A673 (cell line): ENCODE data around the gene ATP11C. TPM values are rescaled to one million over a fixed set of nuclear protein-coding genes. Genes with fewer than 3 reads are reported as not detected.
A peak's percentile ranks its signal among the peaks of the same experiment; 100 is the strongest.

Experiments
- BruUV-seq: library from RNA; stranded (reverse); fragments of 400-500 nt; replicated peaks from 2 replicates; lab custom pipeline; 2021; lab: Mats Ljungman, UMichigan
- CTCF ChIA-PET: fragments of 300-600 bp; sonication (Branson Sonifier 250); formaldehyde crosslinking; loops from one replicate; lab custom pipeline; 2022; ENCODE audit warnings: antibody characterized with exemption; lab: Charles Lee
- POLR2A ChIA-PET: fragments of 300-600 bp; sonication (Branson Sonifier 250); formaldehyde crosslinking; loops from one replicate; lab custom pipeline; 2022; ENCODE audit warnings: antibody characterized with exemption; ENCODE audit not compliant: low non-redundant PET; lab: Charles Lee
- DNase-seq: peaks from one replicate; pipeline ENCODE4 v3.0.0-alpha.2; 2015; ENCODE audit warnings: low spot score
- H3K27ac ChIP-seq: fragments of 200-600 bp; sonication (generic); 2 replicates; pipeline ENCODE4 v1.5.1; 2016; ENCODE audit warnings: mixed run types, low read depth, mild to moderate bottlenecking, mixed read lengths, antibody characterized with exemption, low read length; ENCODE audit not compliant: poor library complexity, severe bottlenecking
- H3K27me3 ChIP-seq: fragments of 200-600 bp; sonication (generic); replicated peaks from 2 replicates; pipeline ENCODE4 v1.6.1; 2017; ENCODE audit warnings: mixed run types, low read depth, mild to moderate bottlenecking, mixed read lengths, antibody characterized with exemption, low read length; ENCODE audit not compliant: insufficient read depth, poor library complexity
- H3K36me3 ChIP-seq: fragments of 200-600 bp; sonication (generic); 2 replicates; pipeline ENCODE4 v1.6.1; 2016; ENCODE audit warnings: mixed run types, mild to moderate bottlenecking, mixed read lengths, antibody characterized with exemption, low read length; ENCODE audit not compliant: insufficient read depth, poor library complexity, severe bottlenecking
- H3K4me1 ChIP-seq: fragments of 200-600 bp; sonication (generic); 2 replicates; pipeline ENCODE4 v1.6.1; 2017; ENCODE audit warnings: mixed run types, mild to moderate bottlenecking, mixed read lengths, antibody characterized with exemption, low read length; ENCODE audit not compliant: insufficient read depth, poor library complexity, severe bottlenecking
- H3K4me3 ChIP-seq: fragments of 200-600 bp; sonication (generic); 2 replicates; pipeline ENCODE4 v1.5.1; 2016; ENCODE audit warnings: low read depth, mixed run types, mild to moderate bottlenecking, mixed read lengths, low read length; ENCODE audit not compliant: poor library complexity, severe bottlenecking
- H3K9me3 ChIP-seq: fragments of 200-600 bp; sonication (generic); 2 replicates; pipeline ENCODE4 v1.6.1; 2016; ENCODE audit warnings: mixed run types, low read depth, mild to moderate bottlenecking, mixed read lengths, antibody characterized with exemption, low read length; ENCODE audit not compliant: poor library complexity, severe bottlenecking
- EZH2 ChIP-seq: fragments of 200-600 bp; sonication (generic); IDR thresholded peaks from 2 replicates; pipeline ENCODE4 v1.6.1; 2017; ENCODE audit warnings: borderline replicate concordance, low read depth, mild to moderate bottlenecking, mixed read lengths, antibody characterized with exemption, low read length; ENCODE audit not compliant: poor library complexity, severe bottlenecking
- intact Hi-C: fragments of 100-400 bp; cut with micrococcal nuclease; formaldehyde crosslinking; loops from one replicate; pipeline ENCODE4 v1.10.0; 2022; ENCODE audit not compliant: unreplicated experiment
- total RNA-seq: library from RNA; stranded (reverse); gene quantifications from 2 replicates; pipeline ENCODE4 v1.2.3, GENCODE V29; 2021
- TF ChIP-seq, protein P1 (sequence below): fragments of 300-800, 200-600 bp; sonication (generic); conservative IDR thresholded peaks from 2 replicates; pipeline ENCODE4 v1.5.1; 2017; ENCODE audit warnings: low read depth, mild to moderate bottlenecking, antibody characterized with exemption, low read length, moderate library complexity, mixed read lengths

Gene ATP11C
- total RNA-seq, 1 experiment from 2014 or later: 93.1 TPM

DNA sequence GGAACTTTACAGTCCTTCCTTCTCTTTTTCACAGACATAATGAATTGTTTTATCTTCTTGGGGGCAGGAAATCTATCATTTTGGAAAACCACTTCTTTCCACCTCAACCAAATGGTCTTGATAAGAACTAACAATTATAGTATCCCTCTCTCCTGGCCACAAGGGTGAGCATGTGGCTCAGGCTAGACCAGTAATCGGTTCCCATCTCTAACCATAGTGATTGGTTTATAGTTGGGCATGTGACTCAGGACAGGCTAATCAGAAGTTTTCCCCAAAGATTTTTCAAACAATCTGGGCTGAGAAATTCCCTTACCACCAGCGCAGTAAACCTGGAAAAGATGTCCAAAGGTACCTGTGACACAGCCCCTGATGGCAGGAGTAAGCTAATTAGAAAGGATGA lies 36.4 kb upstream of the ATP11C start:
- ChIA-PET CTCF (no interaction called here), POLR2A (no interaction called here)
- BruUV-seq: no TSS peak
- peak overlapping the region; percentile 96 for H3K27ac ChIP-seq
- peak; percentile 21 for DNase-seq
- intact Hi-C loops: no loop called here
- no peak for TF ChIP-seq EZH2
- TF ChIP-seq, protein P1, sequence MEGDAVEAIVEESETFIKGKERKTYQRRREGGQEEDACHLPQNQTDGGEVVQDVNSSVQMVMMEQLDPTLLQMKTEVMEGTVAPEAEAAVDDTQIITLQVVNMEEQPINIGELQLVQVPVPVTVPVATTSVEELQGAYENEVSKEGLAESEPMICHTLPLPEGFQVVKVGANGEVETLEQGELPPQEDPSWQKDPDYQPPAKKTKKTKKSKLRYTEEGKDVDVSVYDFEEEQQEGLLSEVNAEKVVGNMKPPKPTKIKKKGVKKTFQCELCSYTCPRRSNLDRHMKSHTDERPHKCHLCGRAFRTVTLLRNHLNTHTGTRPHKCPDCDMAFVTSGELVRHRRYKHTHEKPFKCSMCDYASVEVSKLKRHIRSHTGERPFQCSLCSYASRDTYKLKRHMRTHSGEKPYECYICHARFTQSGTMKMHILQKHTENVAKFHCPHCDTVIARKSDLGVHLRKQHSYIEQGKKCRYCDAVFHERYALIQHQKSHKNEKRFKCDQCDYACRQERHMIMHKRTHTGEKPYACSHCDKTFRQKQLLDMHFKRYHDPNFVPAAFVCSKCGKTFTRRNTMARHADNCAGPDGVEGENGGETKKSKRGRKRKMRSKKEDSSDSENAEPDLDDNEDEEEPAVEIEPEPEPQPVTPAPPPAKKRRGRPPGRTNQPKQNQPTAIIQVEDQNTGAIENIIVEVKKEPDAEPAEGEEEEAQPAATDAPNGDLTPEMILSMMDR: no peak
- H3K27me3 ChIP-seq: no peaks in the 10 kb centered on the region
- no peaks in the 10 kb centered on the region for H3K9me3 ChIP-seq
- H3K4me1 ChIP-seq: peaks cover 42% of the 10 kb centered on the region
- no peak overlapping the region for H3K4me3 ChIP-seq
- no peaks in the 10 kb centered on the region for H3K36me3 ChIP-seq

DNA sequence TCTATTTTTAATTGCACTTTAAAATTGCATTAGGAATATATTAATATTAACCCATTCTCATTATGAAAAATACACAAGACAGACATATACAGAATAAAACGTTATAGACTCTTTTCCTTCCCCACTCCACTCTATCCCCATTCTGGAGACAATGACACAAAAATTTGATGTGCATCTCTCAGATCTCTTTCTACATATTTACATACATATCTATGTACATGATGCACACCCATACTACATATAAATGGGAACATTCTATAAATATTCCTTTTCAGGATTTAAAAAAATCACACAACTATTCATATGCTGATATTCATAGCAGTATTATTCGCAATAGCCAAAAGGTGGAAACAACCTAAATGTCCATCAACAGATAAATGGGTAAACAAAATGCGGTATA lies 34.9 kb upstream of the ATP11C start:
- BruUV-seq: no TSS peak
- no peak overlapping the region for H3K4me3 ChIP-seq
- no peaks in the 10 kb centered on the region for H3K9me3 ChIP-seq
- ChIA-PET POLR2A (no interaction called here), CTCF (no interaction called here)
- no peaks in the 10 kb centered on the region for H3K27me3 ChIP-seq
- TF ChIP-seq, protein P1: no peak
- TF ChIP-seq EZH2: no peak
- no peaks in the 10 kb centered on the region for H3K36me3 ChIP-seq
- H3K27ac ChIP-seq: no peak overlapping the region
- DNase-seq: no peak
- intact Hi-C loops: no loop called here
- H3K4me1 ChIP-seq: peaks cover 31% of the 10 kb centered on the region

DNA sequence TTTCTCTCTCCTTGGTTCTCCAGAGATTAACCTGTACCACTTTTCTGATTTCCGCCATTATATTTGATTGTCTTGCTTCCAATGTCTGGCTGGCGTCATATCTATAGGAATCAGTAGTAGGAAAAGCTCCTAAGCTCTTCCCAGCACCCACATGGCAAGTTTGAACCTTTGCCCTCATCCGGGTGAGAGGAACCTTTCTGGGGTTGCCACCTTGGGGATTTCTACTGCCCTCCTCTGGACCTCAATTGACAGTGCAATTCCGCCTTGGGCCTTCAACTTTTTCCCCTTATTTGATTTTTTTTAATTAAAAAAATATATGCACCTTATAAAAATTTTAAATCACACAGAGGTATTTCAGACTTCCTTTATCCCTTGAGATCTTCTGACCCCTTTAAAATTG lies 34.4 kb upstream of the ATP11C start:
- Histone ChIP-seq H3K4me3 (no peak overlapping the region), H3K27me3 (no peaks in the 10 kb centered on the region), H3K36me3 (no peaks in the 10 kb centered on the region), H3K9me3 (no peaks in the 10 kb centered on the region), H3K4me1 (peaks cover 27% of the 10 kb centered on the region), H3K27ac (no peak overlapping the region)
- ChIA-PET CTCF (interaction anchor here (0.6 kb wide), 1 partner anchor 120 kb away, joined by 6 read pairs; no protein-coding TSS in a partner anchor), POLR2A (no interaction called here)
- DNase-seq: peak; percentile 50
- intact Hi-C loops: no loop called here
- no TSS peak for BruUV-seq
- no peak for TF ChIP-seq EZH2
- TF ChIP-seq, protein P1: peak; percentile 49; the same call in 1 of the 2 replicates
